Lower leg skin (tissue), 4 donors: ENCODE measurements around the gene CDX1. TPM values are rescaled to one million over a fixed set of nuclear protein-coding genes. Genes with fewer than 3 reads are reported as not detected.

Experiments
- DNase-seq, 2 donors: peaks; one replicate each; pipeline ENCODE4 v3.0.0-alpha.2; 2019; ENCODE audit warnings: low spot score in 2 of 2
- H3K4me3 ChIP-seq: fragments of 200-600 bp; sonication (generic); 2 replicates; pipeline ENCODE4 v1.5.1; 2017; ENCODE audit warnings: mild to moderate bottlenecking, low read depth; ENCODE audit not compliant: poor library complexity, severe bottlenecking
- POLR2A ChIP-seq, 2 donors: fragments of 450-650 bp; IDR thresholded peaks; one replicate each; pipeline ENCODE4 v1.6.1; 2016 to 2017; ENCODE audit warnings: antibody characterized with exemption in 2 of 2, mild to moderate bottlenecking in 1 of 2, moderate library complexity in 1 of 2
- WGBS, 2 donors: methylation state at CpG; one replicate each; pipeline ENCODE4 v1.1.5; 2018; 5-methylcytosine and 5-hydroxymethylcytosine counted together
- intact Hi-C: fragments of 100-400 bp; cut with DNase I; formaldehyde crosslinking; loops from one replicate; pipeline ENCODE4 v1.15.0; 2023; ENCODE audit warnings: low total_unique reads
- total RNA-seq, 4 donors: library from RNA; depleted of rRNA; stranded (reverse); fragments of >200 nt; gene quantifications; one replicate each; pipeline ENCODE4 v1.1.0, GENCODE V29; 2016
- TF ChIP-seq, protein P1 (sequence below), 3 donors: fragments of 450-650 bp; IDR thresholded peaks; one replicate each; pipeline ENCODE4 v1.5.1; 2016; ENCODE audit warnings: antibody characterized with exemption in 3 of 3, mild to moderate bottlenecking in 3 of 3, moderate library complexity in 2 of 3

Gene CDX1
- total RNA-seq, 4 donors from 2014 or later: not detected

DNA sequence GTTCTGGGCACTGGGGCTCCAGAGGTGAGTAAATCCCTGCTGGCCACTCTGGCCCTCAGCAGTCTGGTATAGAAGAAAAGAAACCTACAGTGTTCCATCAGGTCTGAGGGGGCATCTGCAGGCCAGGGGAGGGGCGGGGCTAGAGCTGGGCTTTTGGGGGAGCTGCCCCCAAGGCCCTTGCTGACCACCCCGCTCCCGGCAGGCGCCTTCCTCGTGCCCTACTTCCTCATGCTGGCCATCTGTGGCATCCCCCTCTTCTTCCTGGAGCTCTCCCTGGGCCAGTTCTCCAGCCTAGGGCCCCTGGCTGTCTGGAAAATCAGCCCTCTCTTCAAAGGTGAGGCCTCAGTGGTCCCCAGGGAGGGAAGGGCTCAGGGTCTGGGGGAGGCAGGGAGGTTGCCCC lies 29.9 kb downstream of the CDX1 start:
- WGBS, 2 donors: 61 to 74% methylated on average over 5 of the region's 5 CpGs
- DNase-seq: no peak

DNA sequence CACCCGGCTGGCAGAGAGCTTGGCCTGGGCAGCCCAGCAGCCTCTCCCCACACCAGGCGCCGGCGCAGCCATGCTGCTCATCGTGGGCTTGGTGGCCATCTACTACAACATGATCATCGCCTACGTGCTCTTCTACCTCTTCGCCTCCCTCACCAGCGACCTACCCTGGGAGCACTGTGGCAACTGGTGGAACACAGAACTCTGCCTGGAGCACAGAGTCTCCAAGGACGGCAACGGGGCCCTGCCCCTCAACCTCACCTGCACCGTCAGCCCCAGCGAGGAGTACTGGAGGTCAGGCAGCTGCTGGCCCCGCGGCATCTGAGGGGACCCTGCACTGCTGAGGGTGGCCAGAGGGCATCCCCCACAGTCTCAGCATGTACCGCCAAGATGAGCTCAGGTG lies 30.4 kb downstream of the CDX1 start:
- WGBS, 2 donors: 90 to 93% methylated on average over 14 to 16 of the region's 16 CpGs
- no peak for DNase-seq

More for the DNA sequence above, 29.9 kb downstream of the CDX1 start:
- no peak for TF ChIP-seq POLR2A (IDR thresholded peaks at IDR 0.05)
- TF ChIP-seq, protein P1, sequence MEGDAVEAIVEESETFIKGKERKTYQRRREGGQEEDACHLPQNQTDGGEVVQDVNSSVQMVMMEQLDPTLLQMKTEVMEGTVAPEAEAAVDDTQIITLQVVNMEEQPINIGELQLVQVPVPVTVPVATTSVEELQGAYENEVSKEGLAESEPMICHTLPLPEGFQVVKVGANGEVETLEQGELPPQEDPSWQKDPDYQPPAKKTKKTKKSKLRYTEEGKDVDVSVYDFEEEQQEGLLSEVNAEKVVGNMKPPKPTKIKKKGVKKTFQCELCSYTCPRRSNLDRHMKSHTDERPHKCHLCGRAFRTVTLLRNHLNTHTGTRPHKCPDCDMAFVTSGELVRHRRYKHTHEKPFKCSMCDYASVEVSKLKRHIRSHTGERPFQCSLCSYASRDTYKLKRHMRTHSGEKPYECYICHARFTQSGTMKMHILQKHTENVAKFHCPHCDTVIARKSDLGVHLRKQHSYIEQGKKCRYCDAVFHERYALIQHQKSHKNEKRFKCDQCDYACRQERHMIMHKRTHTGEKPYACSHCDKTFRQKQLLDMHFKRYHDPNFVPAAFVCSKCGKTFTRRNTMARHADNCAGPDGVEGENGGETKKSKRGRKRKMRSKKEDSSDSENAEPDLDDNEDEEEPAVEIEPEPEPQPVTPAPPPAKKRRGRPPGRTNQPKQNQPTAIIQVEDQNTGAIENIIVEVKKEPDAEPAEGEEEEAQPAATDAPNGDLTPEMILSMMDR (IDR thresholded peaks at IDR 0.05): no peak
- intact Hi-C loops: no loop called here
- no peak overlapping the region for H3K4me3 ChIP-seq

DNA sequence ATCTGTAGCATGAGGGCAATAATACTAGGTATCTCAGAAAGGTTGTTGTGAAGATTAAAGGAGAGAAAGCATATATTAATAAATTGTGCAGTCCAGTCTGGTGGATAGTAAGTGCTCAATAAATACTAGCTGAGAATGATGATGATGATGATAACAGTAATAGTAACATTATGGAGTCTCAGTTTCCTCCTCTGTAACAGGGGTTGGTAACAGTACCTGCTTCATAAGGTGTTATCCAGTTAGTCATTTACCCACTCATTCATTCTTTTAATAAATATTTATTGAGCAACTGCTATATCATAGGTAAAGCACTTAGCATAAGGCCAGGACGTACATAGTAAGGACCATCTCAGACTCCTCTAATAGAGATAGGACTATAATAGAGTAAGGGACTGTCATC lies 30.9 kb downstream of the CDX1 start:
- no peak for DNase-seq
- intact Hi-C loops: no loop called here
- 84 to 91% methylated on average over 1 of the region's 1 CpG for WGBS, 2 donors
- H3K4me3 ChIP-seq: no peak overlapping the region
- TF ChIP-seq, protein P1 (IDR thresholded peaks at IDR 0.05): no peak
- TF ChIP-seq POLR2A (IDR thresholded peaks at IDR 0.05): no peak

More for the DNA sequence above, 30.4 kb downstream of the CDX1 start:
- intact Hi-C loops: no loop called here
- no peak for TF ChIP-seq POLR2A (IDR thresholded peaks at IDR 0.05)
- TF ChIP-seq, protein P1 (IDR thresholded peaks at IDR 0.05): no peak
- no peak overlapping the region for H3K4me3 ChIP-seq

DNA sequence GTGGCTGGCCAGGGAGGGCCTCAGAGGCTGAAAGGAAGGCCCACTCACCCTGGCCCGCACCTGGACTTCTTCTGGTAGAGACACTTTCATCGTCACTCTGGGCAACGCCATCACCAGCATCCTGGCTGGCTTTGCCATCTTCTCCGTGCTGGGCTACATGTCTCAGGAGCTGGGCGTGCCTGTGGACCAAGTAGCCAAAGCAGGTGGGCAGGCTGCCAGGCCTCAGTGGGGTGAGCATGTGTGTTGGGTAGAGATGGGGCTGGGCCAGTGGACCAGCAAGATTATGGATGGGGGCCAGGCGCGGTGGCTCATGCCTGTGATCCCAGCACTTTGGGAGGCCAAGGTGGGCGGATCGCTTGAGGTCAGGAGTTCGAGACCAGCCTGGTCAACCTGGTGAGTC lies 35.9 kb downstream of the CDX1 start:
- no peak for DNase-seq
- TF ChIP-seq POLR2A (IDR thresholded peaks at IDR 0.05): no peak
- TF ChIP-seq, protein P1 (IDR thresholded peaks at IDR 0.05): no peak
- H3K4me3 ChIP-seq: no peak overlapping the region
- WGBS, 2 donors: 91 to 98% methylated on average over 10 of the region's 10 CpGs
- intact Hi-C loops: no loop called here

DNA sequence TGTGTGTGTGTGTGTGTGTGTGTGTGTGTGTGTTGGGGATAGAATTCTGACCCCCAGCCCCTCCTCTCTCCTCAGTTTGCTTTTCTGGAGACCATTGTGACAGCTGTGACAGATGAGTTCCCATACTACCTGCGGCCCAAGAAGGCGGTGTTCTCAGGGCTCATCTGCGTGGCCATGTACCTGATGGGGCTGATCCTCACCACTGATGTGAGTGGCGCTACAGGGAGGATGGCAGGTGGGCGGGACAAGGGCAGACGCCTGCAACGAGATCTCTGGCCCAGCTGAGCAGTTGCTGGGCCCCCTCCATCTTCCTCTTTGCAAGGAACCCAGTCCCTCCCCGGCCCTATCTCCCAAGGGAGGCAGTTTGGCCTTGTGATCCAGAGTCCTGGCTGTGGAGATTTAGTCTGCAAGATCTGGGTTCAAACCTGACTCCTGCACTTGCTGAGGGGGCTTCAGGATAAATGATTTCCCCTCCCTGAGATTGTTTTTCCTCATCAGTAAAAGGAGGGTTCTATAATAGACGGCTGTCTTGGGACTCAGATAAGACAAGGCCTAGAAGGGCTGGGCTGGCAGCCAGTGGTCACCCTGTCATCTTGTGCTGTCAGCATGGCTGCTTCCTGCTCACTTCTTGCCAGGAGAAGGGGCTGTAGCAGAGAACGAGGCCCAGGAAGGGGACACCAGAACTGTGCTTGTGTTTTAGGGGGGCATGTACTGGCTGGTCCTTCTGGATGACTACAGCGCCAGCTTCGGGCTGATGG lies 37.4 kb downstream of the CDX1 start:
- WGBS, 2 donors: 87% methylated on average over 12 of the region's 12 CpGs
- H3K4me3 ChIP-seq: no peak overlapping the region
- no peak for DNase-seq
- intact Hi-C loops: no loop called here
- TF ChIP-seq, protein P1 (IDR thresholded peaks at IDR 0.05): no peak

DNA sequence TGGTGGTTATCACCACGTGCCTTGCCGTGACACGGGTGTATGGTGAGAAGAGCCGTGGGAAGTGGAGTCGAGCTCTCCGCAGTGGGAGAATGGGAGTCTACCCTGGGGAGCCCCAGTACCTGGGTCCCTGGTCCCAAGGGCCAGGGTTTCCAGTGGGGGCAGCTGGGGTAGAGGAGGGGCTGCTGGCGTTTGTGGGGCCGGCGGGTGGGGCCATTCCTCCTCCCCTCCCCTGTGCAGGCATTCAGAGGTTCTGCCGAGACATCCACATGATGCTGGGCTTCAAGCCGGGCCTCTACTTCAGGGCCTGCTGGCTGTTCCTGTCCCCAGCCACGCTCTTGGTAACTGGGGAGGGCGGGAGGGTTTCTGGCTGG lies 38.0 kb downstream of the CDX1 start:
- intact Hi-C loops: no loop called here
- no peak for DNase-seq
- no peak for TF ChIP-seq POLR2A (IDR thresholded peaks at IDR 0.05)
- TF ChIP-seq, protein P1 (IDR thresholded peaks at IDR 0.05): no peak
- WGBS, 2 donors: 88 to 95% methylated on average over 8 to 11 of the region's 13 CpGs
- no peak overlapping the region for H3K4me3 ChIP-seq
